Measurements from ENCODE around the gene PIGQ. TPM values are rescaled to one million over a fixed set of nuclear protein-coding genes. Genes with fewer than 3 reads are reported as not detected.

The PIGQ gene
- total and polyA plus RNA-seq, 5 experiments from 2014 or later: 8.8 to 59.0 (median 13.4) TPM

- POLR2A ChIA-PET: no interaction called here
- peaks cover 0 to 3% (median 0%) of the 10 kb centered on the region in 3 donors for H3K36me3 Mint-ChIP-seq
- ATAC-seq (no peak), DNase-seq (no peak)
- no peaks in the 10 kb centered on the region for H3K4me1 Mint-ChIP-seq
- no peaks in the 10 kb centered on the region for H3K9me3 Mint-ChIP-seq
- H3K27me3 Mint-ChIP-seq: peaks cover 0 to 7% (median 3%) of the 10 kb centered on the region in 5 donors
- H3K4me3 Mint-ChIP-seq: no peak overlapping the region
- H3K27ac Mint-ChIP-seq: no peak overlapping the region
Measured at GRCh38 chr16:553601-554296, 16.0 kb upstream of the PIGQ start.

GRCh38 chr16:554297-554621, 15.5 kb upstream of the PIGQ start:
- DNase-seq: no peak
- no peak overlapping the region for H3K27ac Mint-ChIP-seq
- peaks cover 0 to 8% (median 3%) of the 10 kb centered on the region in 5 donors for H3K27me3 Mint-ChIP-seq
- no peak overlapping the region for H3K4me3 Mint-ChIP-seq
- POLR2A ChIA-PET: no interaction called here
- no peaks in the 10 kb centered on the region for H3K9me3 Mint-ChIP-seq
- ATAC-seq: no peak
- H3K4me1 Mint-ChIP-seq: no peaks in the 10 kb centered on the region
- H3K36me3 Mint-ChIP-seq: peaks cover 0 to 3% (median 0%) of the 10 kb centered on the region in 3 donors

DNA sequence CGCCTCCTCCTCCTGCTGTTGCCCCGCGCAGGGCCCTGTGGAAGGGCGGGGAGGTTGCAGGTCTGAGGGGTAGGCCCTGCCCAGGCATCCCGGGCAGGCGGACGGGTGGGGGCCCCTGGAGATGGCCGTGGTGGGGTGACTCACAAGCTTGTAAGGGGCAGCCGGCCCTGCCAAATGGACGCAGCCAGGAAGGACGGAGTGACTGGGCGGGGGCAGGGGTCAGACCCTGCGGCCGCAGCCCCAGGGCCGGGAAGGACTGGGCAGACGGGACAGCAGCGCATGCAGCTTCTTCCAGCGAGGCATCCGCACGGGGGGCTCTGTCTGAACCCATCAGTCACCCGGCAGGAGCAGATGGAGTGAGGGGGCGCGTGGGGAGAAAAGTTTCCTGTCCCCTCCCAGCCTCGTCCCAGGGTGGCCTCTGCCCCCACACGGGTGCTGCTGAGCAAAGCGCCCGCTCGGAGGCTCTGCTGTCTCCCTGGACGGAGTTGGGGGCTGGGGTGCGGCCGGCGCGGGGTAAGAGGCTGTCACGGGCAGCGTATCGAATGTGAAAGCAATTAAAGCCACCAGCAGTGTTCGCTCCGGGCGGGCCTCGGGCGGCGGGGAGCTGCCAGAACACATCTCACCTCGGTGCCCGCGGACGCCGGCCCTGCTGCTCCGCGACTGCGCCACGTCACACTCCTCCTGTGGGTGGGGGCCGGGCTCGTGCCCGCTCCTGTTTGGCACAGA, 15.0 kb upstream of the PIGQ start:
- Mint-ChIP-seq H3K4me3 (no peak overlapping the region), H3K36me3 (peaks cover 0 to 3% (median 0%) of the 10 kb centered on the region in 3 donors), H3K27ac (no peak overlapping the region), H3K27me3 (peaks cover 0 to 8% (median 3%) of the 10 kb centered on the region in 5 donors), H3K9me3 (no peaks in the 10 kb centered on the region), H3K4me1 (no peaks in the 10 kb centered on the region)
- DNase-seq (no peak), ATAC-seq (no peak)
- POLR2A ChIA-PET: no interaction called here

DNA sequence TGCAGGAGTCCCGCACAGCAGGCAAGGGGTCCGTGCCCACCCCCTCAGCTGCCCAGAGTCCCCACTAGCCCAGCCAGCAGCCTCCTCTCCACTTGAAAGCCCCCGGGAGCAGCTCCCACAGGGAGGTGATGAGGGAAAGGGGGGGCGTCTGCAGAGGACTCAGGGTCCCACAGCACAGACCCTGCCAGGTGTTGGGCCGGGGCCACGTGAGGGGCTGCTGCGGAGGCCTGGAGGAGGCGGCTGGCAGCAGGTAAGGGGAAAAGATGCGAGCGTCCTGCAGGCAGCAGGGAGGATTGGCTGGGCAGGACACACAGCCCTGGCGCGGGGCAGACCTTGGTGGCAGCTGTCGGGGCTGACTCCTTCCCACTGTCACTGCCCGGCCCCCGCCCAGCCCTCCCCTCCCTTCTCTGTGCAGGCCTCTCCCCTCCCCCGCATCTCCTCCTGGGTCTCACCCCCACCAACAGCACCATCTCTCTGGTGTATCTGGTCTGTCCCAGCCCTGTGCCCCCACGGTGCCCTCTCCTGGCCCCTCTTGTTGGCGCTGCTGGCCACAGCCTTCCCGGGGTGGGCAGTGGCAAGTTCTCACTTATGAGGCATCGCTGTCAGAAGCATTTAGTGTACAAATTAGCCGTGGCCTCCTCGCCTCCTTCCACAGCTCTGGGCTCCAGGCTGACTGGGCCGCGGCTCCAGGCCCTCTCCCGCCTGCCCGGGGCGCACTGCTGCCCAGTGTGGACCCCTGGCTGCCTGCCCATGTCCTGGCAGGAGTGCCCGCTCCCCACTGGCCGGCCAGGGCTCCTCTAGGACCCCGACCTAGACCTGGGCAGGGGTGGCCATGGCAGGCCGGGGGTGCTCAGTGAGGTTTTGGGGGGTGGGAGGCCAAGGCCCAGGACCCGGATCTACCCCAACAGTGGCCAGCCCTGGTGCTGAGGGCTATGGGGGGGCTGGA, 14.0 kb upstream of the PIGQ start:
- H3K27ac Mint-ChIP-seq: no peak overlapping the region
- no peaks in the 10 kb centered on the region for H3K4me1 Mint-ChIP-seq
- DNase-seq (no peak), ATAC-seq (no peak)
- POLR2A ChIA-PET: no interaction called here
- H3K9me3 Mint-ChIP-seq: no peaks in the 10 kb centered on the region
- no peak overlapping the region for H3K4me3 Mint-ChIP-seq
- H3K36me3 Mint-ChIP-seq: peaks cover 0 to 3% (median 0%) of the 10 kb centered on the region in 3 donors
- H3K27me3 Mint-ChIP-seq: peaks cover 0 to 8% (median 3%) of the 10 kb centered on the region in 5 donors

DNA sequence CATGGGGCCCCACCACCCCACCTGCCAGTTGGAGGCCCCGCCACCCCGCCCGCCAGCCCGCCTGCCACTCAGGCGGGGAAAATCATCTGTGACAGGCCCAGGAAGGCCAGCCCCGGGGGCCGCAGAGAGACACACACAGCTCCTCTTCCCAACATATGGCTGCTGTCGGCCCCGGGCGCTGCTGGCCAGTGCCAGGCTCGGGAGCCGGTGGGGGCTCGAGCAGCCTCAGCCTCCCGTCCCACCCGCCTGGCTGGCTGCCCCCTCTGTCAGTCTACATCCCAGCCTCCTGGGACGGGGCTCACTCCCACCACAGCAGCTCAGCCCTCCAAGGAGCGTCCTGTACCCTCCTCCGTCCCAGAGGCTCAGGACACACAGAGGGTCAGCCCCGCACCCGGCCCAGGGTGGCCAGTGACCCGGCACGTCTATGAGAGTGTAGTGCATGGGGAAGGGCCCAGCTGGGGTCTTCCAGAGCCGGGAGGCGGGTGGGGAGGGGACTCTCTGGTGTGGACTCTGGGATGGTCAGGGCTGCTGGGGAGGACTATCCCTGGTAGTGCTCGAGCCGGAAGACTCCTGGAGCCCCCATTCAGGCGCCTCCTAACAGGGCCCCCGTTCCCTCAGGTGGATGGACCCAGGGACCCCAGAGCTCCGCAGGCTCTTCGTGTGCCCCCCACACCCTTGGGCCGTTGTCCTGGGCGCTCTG, 13.1 kb upstream of the PIGQ start:
- no peaks in the 10 kb centered on the region for H3K4me1 Mint-ChIP-seq
- peaks cover 0 to 8% (median 3%) of the 10 kb centered on the region in 5 donors for H3K27me3 Mint-ChIP-seq
- ATAC-seq (no peak), DNase-seq (no peak)
- no peak overlapping the region for H3K4me3 Mint-ChIP-seq
- H3K27ac Mint-ChIP-seq: no peak overlapping the region
- H3K9me3 Mint-ChIP-seq: no peaks in the 10 kb centered on the region
- POLR2A ChIA-PET: no interaction called here
- peaks cover 0 to 3% (median 0%) of the 10 kb centered on the region in 3 donors for H3K36me3 Mint-ChIP-seq

DNA sequence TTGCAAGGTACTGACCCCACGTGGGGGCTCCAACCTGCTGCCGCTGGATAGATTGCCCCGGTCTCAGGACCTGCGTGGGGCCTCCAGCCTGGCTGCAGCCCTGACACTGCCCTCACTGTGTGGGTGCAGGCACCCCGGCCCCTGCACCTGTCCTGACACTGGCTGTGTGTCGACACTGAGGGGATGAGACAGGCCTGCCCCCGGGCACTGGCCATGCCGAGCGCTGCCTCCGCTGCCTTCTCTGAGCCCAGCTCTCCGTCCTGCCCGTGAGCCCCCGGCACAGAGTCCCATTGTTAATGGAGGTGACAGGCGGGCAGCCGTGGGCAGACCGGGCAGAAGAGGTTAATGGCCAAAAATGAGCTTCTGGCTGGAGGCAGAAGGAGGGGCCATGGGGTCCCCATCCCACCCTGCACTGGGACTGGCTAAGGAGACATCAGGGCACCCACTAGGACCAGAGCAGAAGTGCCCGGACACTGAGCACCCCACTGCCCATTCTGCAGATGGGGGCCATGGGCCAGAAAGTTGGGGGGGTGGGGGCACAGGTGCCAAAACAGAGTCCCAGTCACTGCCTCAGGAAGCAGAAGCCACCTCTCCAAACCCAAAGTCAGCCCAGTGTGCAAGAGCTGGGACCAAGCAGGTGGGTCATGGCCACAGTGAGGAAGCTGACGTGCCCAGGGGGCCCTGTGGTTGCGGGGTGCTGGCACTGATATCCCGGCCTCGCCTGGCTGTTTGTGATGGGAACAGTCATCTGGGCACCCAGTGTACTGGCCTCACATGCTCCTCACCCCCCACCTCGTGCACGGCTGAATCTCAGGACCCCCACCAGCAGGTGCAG, 12.1 kb upstream of the PIGQ start:
- no peaks in the 10 kb centered on the region for H3K4me1 Mint-ChIP-seq
- POLR2A ChIA-PET: no interaction called here
- ATAC-seq: no peak
- H3K36me3 Mint-ChIP-seq: peaks cover 0 to 3% (median 0%) of the 10 kb centered on the region in 3 donors
- H3K4me3 Mint-ChIP-seq: peak overlapping the region in 2 of 10 donors; percentile 6 to 18
- H3K27me3 Mint-ChIP-seq: peaks cover 0 to 9% (median 5%) of the 10 kb centered on the region in 5 donors
- H3K27ac Mint-ChIP-seq: no peak overlapping the region
- no peaks in the 10 kb centered on the region for H3K9me3 Mint-ChIP-seq
- DNase-seq: no peak

GRCh38 chr16:558298-559020, 11.3 kb upstream of the PIGQ start:
- DNase-seq (no peak), ATAC-seq (no peak)
- H3K27me3 Mint-ChIP-seq: peaks cover 0 to 9% (median 5%) of the 10 kb centered on the region in 5 donors
- no peaks in the 10 kb centered on the region for H3K4me1 Mint-ChIP-seq
- peaks cover 0 to 3% (median 0%) of the 10 kb centered on the region in 3 donors for H3K36me3 Mint-ChIP-seq
- no peak overlapping the region for H3K27ac Mint-ChIP-seq
- H3K4me3 Mint-ChIP-seq: peak overlapping the region in 1 of 10 donors; percentile 41
- no peaks in the 10 kb centered on the region for H3K9me3 Mint-ChIP-seq
- POLR2A ChIA-PET: interaction anchor here (1.1 kb wide), 1 partner anchor 12 kb away, joined by 4 read pairs; no protein-coding TSS in a partner anchor

DNA sequence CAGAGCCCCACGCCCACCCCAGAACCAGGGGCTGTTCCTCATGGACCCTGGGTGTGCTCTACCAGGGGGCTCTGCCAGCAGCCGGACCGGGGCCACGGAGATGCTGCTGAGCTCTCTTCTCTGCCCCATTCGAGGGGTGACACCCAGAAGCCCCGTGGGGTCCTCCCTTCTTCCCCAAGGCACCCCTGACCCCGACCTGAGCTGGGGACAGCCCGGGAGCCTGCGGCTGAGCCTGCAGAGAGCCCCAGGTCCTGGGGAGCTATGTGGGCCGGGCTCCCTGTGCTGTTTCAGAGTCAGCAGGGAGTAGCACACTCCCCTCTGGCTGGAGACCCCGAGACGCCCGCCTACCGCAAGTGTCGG, 10.8 kb upstream of the PIGQ start:
- Mint-ChIP-seq H3K9me3 (no peaks in the 10 kb centered on the region), H3K4me1 (no peaks in the 10 kb centered on the region), H3K4me3 (peak overlapping the region in 1 of 10 donors; percentile 73), H3K27me3 (peaks cover 0 to 9% (median 5%) of the 10 kb centered on the region in 5 donors), H3K27ac (no peak overlapping the region), H3K36me3 (peaks cover 0 to 3% (median 0%) of the 10 kb centered on the region in 3 donors)
- DNase-seq: no peak
- POLR2A ChIA-PET: interaction anchor here (1.1 kb wide), 1 partner anchor 12 kb away, joined by 4 read pairs; no protein-coding TSS in a partner anchor
- ATAC-seq: no peak

DNA sequence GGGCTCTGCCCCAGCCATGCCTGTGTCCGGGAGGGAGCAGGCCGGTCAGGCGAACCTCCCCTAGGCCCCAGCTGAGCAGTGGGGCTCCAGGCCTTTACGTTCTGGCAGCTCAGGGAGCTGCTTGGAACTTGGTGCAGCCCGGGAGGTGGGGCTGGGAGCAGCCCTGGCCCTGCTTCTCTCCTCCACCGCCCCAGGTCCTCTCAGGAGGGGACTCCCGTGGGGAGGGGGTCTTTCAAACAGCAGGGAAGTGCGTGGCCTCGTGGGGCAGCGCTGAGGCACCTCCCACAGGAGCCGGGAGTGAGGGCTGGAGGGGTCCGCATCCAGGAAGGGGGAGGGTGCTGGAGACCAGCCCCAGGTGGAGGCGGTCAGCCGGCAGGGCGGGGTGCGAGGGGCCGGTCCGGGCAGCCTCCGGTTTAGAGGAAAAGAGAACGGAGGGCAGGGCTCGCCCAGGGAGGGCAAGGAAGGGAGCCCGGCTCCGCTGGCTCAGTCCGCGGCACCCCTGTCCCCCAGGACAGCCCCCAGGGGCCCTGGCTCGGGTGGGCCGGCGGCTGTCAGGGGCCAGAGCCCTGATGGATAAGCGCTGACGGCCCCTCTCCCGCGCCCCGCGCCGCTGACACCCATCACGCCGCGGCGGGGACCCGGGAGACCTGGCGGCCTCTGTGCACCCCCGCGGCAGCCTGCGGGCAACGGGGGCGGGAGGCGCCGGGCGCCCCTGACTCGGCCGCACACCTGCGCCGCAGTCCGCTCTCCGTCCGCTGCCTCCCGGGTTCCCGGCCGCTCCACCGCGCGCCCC, 10.2 kb upstream of the PIGQ start:
- Mint-ChIP-seq H3K27ac (no peak overlapping the region), H3K4me1 (no peaks in the 10 kb centered on the region)

GRCh38 chr16:560204-560700, 9.5 kb upstream of the PIGQ start, which contains the start of gene PRR35:
Gene PRR35 (plus strand): TSS chr16:560394. CDS start chr16:563295, 2,901 bp downstream.
- peaks cover 0 to 9% (median 5%) of the 10 kb centered on the region in 5 donors for H3K27me3 Mint-ChIP-seq
- no peak within 1 kb of the TSS for H3K27ac Mint-ChIP-seq
- ATAC-seq (peak in 1 of 2 donors; percentile 16), DNase-seq (no peak)
- H3K4me1 Mint-ChIP-seq: no peaks in the 10 kb centered on the region
- no peaks in the 10 kb centered on the region for H3K36me3 Mint-ChIP-seq
- peak within 1 kb of the TSS in 2 of 10 donors; percentile 10 to 73 for H3K4me3 Mint-ChIP-seq
- no peaks in the 10 kb centered on the region for H3K9me3 Mint-ChIP-seq
- POLR2A ChIA-PET: no interaction called here

More for the DNA sequence above, 10.2 kb upstream of the PIGQ start:
- POLR2A ChIA-PET: interaction anchor here (1.1 kb wide), 1 partner anchor 11 kb away, joined by 4 read pairs; no protein-coding TSS in a partner anchor
- H3K4me3 Mint-ChIP-seq: peak overlapping the region in 2 of 10 donors; percentile 10 to 73
- H3K27me3 Mint-ChIP-seq: peaks cover 0 to 9% (median 5%) of the 10 kb centered on the region in 5 donors
- no peaks in the 10 kb centered on the region for H3K36me3 Mint-ChIP-seq
- no peak for ATAC-seq
- no peaks in the 10 kb centered on the region for H3K9me3 Mint-ChIP-seq
- no peak for DNase-seq
